HTERT RPE-1 (cell line): ENCODE data around the gene LDLRAP1.

Experiments
- in situ Hi-C: fragments of 300-500 bp; cut with MboI; formaldehyde crosslinking; loops from 4 replicates; pipeline ENCODE4 v1.14.3; 2020; ENCODE audit warnings: low sequenced_read_pairs

Gene LDLRAP1

GRCh38 chr1:25560788-25561187, 17.4 kb downstream of the LDLRAP1 start:
- in situ Hi-C loops: no loop called here

- in situ Hi-C loops: no loop called here
Observed at GRCh38 chr1:25561421-25562100, 18.2 kb downstream of the LDLRAP1 start.

- in situ Hi-C loops: no loop called here
Observed at GRCh38 chr1:25562101-25562927, 18.9 kb downstream of the LDLRAP1 start.

- in situ Hi-C loops: no loop called here
Observed at GRCh38 chr1:25562928-25563283, 19.5 kb downstream of the LDLRAP1 start.

GRCh38 chr1:25563330-25564215, 20.2 kb downstream of the LDLRAP1 start:
- in situ Hi-C loops: no loop called here

GRCh38 chr1:25564777-25565574, 21.6 kb downstream of the LDLRAP1 start:
- in situ Hi-C loops: no loop called here

GRCh38 chr1:25565626-25566025, 22.2 kb downstream of the LDLRAP1 start:
- in situ Hi-C loops: no loop called here

GRCh38 chr1:25566176-25566729, 22.8 kb downstream of the LDLRAP1 start:
- in situ Hi-C loops: no loop called here

- in situ Hi-C loops: no loop called here
Observed at GRCh38 chr1:25566730-25567341, 23.4 kb downstream of the LDLRAP1 start.

GRCh38 chr1:25567710-25568089, 24.3 kb downstream of the LDLRAP1 start:
- in situ Hi-C loops: no loop called here

GRCh38 chr1:25568090-25568833, 24.9 kb downstream of the LDLRAP1 start:
- in situ Hi-C loops: no loop called here

GRCh38 chr1:25568834-25569596, 25.6 kb downstream of the LDLRAP1 start:
- in situ Hi-C loops: no loop called here

- in situ Hi-C loops: no loop called here
Observed at GRCh38 chr1:25569597-25570396, 26.4 kb downstream of the LDLRAP1 start.

- in situ Hi-C loops: no loop called here
Observed at GRCh38 chr1:25570798-25571521, 27.6 kb downstream of the LDLRAP1 start.

GRCh38 chr1:25571522-25571970, 28.1 kb downstream of the LDLRAP1 start:
- in situ Hi-C loops: no loop called here

- in situ Hi-C loops: no loop called here
Observed at GRCh38 chr1:25572107-25572506, 28.7 kb downstream of the LDLRAP1 start.
